Measurements from ENCODE around the gene FJX1.
A peak's percentile ranks its signal among the peaks of the same experiment; 100 is the strongest.

Gene FJX1

GRCh38 chr11:35617687-35618496 is at the start of gene FJX1:
FJX1 (plus strand) TSS chr11:35618460; CDS start chr11:35618637, 177 bp downstream.
- DNase-seq, result peak; percentile 50

DNA sequence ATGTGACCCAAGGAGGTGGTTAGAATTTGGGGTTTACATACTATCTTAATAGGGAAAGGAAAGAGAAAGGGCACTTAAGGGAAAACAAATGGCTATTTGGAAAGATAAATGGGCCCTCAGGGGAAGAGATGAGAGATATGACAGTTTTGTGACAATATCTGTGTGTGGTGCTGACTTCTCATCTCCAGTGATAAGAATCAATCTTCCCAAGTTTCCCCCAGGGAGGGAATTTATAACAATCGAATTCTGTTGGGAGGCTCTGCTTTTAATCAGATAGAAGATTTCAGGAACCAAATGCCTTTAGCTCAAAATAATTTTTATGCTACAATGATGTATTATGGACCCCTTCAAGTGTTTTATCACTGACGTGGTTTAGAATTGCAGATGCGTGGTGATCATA is 46.6 kb upstream of the FJX1 start:
- DNase-seq, result no peak

GRCh38 chr11:35579557-35580396 is 38.5 kb upstream of the FJX1 start:
- DNase-seq, result no peak

DNA sequence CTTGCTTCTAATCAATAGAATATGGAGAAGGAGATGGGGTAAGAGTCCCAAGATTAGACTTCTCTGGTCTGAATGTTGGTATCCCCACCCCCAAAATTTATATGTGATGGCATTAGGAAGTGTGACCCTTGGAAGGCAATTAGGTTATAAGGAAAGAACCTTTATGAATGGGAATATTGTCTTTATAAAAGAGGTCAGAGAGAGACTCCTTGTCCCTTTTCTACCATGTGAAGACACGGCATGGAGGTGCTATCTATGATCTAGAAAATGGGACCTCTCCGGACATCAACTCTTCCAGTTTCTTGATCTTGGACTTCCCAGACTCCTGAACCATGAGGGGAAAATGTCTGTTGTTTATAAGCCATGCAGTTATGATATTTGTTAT is 37.9 kb upstream of the FJX1 start:
- no peak for DNase-seq

GRCh38 chr11:35582033-35582432 is 36.2 kb upstream of the FJX1 start:
- no peak for DNase-seq

GRCh38 chr11:35583126-35583525 is 35.1 kb upstream of the FJX1 start:
- DNase-seq, result no peak

- DNase-seq, result no peak
These were observed 34.4 kb upstream of the FJX1 start for GRCh38 chr11:35583843-35584242.

- DNase-seq, result no peak
These were observed 33.9 kb upstream of the FJX1 start for GRCh38 chr11:35584321-35584720.

GRCh38 chr11:35585416-35585815 is 32.8 kb upstream of the FJX1 start:
- no peak for DNase-seq

GRCh38 chr11:35586222-35586621 is 32.0 kb upstream of the FJX1 start:
- no peak for DNase-seq

GRCh38 chr11:35587972-35588371 is 30.3 kb upstream of the FJX1 start:
- no peak for DNase-seq

GRCh38 chr11:35588627-35589026 is 29.6 kb upstream of the FJX1 start:
- no peak for DNase-seq

DNA sequence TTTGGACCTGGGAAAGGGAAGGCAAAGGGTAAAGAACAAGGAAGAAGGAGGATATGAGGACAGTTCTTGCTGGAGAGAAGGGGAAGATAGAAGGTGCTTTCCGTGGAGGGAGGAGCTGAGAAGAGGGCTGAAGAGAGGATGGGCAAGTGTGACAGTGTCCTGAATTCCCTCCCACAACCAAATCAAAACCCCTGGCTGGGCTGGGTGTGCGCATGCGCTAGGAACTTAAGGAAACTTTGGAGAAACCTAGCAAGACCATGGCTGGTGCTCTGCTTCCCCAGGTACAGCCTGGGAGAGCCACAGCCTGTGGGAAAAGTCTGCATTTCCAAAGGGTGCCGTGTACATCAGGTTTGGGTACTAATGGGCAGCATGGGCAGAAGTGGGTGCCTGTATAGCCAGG is 29.0 kb upstream of the FJX1 start:
- no peak for DNase-seq

GRCh38 chr11:35590412-35590811 is 27.8 kb upstream of the FJX1 start:
- no peak for DNase-seq

DNA sequence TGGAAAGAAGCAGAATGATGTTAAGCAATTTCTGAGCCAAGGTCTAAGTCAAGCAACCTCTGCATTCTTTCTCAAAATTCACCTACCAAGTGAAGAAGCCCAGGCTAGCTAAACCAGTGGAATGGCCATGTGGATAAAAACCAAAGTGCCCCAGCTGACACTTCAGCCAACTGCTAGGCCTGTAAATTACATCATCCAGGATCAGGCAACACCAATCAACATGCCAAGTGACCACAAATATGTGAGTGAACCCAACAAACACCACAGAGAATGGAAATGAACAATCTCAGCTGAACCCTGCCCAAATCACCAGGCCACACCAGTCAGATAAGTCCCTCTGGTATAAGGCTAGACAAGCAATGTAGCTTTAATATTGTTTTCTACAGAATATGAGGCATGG is 25.1 kb upstream of the FJX1 start:
- no peak for DNase-seq

DNA sequence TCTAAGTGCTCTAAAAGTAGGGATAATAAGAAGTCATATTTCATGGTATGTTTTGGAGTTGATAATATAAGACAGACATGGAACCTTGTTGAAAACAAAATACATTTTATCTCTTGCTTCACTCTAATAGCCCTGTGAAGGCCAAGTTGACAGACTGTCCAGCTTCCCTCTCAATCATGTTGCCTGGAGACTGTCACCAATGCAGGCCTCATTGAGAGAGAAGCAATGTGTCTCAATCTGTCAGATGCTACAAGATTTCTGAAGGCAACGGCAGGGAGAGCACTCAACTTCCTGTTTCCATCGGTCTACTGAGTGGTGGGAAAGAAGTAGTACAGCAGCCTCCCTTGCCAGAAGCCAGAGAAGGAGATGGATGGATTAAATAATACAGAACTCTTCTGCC is 23.6 kb upstream of the FJX1 start:
- DNase-seq, result no peak

- DNase-seq, result peak; percentile 40
These were observed 19.8 kb upstream of the FJX1 start for GRCh38 chr11:35598254-35599125.

- no peak for DNase-seq
These were observed 17.9 kb upstream of the FJX1 start for GRCh38 chr11:35600331-35600838.

DNA sequence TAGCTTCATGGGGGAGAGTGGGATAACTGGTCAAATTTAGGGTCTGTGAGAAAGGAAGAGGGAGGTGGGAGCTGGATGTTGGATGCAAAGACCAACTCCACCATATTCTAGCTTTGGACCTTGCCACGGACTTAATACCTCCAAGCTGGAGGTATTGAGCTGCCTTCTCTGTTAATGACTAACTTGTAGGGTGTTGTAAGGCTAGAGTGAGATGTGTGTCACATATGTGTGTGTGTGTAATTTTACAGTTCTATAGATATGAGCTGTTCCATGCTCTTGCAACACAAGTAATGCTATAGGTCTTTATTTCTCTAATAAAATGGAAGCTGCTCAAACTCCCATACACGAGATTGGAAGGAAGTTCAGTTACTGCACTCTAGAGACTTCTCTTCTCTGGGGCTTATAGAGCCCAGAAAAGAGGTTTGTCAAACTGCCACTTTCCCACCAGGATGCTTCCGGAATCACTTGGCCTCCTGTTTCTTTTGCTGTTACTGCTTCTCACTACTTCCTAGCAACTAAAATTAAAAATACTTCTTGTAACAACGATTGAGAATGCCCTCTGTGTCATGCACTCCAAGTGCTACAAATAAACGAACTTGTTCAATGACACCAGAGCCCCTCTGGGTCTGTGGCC is 16.0 kb upstream of the FJX1 start:
- no peak for DNase-seq

DNA sequence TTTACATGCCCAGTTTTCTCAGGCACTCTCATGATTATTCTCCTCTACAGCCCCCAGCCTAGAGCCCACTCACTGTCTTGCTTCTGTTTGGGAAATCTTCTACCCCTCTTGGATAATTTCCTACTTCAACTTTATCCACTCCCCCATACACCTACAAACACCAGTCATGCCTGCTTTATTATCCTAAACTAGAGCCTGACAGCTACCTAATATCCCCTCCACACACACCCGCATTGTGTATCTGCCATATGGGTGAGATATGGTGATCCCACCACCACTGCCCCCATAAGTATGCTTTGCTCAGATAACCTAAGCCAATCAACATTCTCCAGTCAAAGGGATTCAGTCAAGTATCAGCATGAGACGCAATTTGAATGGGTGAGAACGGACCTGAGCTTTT is 15.3 kb upstream of the FJX1 start:
- DNase-seq, result no peak

- no peak for DNase-seq
These were observed 12.6 kb upstream of the FJX1 start for GRCh38 chr11:35605706-35606105.

DNA sequence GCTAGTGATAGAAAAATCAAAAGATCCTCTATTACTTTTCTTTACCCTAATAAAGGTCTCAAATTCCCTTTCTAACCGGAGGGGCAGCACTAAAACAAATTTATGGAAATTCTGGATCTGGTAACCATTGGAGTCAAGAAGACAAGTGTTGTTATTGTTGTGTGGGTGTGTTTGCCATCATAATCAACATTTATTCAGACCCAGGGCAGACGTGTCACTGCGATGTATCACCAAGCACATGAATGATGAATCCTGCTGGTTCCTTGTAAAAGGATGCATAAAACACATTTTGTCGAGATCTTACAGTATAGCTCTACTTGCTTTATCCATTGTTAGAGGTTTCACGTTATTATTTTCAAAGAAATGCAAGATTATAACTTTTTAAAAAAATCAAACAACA is 12.1 kb upstream of the FJX1 start:
- DNase-seq, result no peak

DNA sequence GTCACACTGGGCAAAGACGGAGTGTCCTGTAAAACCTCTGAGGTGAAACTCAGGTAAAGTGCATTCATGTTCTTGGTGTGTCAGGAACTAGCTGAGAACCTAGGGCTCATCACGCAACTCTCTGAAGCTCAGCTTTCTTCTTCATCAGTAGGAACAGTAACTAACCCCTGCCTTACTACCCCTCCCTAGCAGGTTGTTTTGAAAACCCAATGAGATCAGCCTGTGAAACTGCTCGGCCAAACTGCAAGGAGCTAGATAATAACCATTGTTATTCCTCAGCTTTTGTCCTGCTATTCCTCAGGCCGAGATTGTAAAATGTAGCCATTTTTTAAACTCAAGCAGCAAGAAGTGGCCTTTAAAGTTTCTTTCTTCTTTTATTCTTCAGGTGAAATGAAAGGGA is 9.8 kb upstream of the FJX1 start:
- DNase-seq, result no peak

Measured in activated CD4-positive, alpha-beta T cell treated with anti-CD3 and anti-CD28 coated beads, Interleukin-2, Interleukin-6, amounts not matched to agents 100 ng/mL and 50 ng/mL, durations not matched to agents 16 hours and 8 hours (primary cell).